Nucleus accumbens (tissue), 56 donors: ENCODE data around the gene KCNQ1.
A peak's percentile ranks its signal among the peaks of the same experiment; 100 is the strongest.

Experiments
- DNase-seq, 56 donors: peaks; one replicate each; lab custom pipeline; 2025; lab: John Stamatoyannopoulos, UW

KCNQ1 gene

GRCh38 chr11:2831781-2832532, 387.1 kb downstream of the KCNQ1 start:
- no peak for DNase-seq

GRCh38 chr11:2832533-2833020, 387.8 kb downstream of the KCNQ1 start:
- no peak for DNase-seq

DNA sequence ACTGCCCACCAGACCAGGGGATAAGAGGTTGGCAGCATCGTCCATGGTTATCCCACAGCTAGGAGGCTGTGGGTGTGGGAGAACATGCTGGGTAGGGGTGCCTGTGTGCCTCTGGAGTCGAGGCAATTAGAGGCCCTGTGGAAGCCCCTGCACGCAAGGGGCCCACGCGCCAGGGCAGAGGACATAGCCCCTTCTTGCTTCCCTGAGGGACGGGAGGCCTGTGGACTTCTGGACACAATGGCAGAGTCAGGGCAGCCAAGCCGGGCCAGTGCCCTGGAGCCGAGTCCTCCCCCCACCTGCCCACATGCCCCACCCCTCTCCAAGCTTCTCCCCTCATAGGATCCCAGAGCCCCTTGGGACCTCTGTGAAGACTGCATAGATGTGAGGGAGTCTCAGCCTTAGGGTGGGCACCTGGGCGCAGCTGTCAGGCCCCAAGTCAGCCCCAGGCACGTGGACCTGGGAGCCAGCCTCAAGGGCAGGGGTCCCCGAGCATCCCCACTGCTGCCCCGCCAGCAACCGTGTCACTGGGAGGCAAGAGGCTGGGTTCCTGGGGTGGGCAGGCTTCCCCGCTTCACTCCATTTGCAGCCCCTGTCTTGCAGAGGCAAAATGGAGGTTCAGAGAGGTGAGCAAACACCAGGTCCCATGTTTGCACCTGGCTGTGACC, 388.4 kb downstream of the KCNQ1 start:
- no peak for DNase-seq

GRCh38 chr11:2833716-2834502, 389.1 kb downstream of the KCNQ1 start:
- DNase-seq = no peak

DNA sequence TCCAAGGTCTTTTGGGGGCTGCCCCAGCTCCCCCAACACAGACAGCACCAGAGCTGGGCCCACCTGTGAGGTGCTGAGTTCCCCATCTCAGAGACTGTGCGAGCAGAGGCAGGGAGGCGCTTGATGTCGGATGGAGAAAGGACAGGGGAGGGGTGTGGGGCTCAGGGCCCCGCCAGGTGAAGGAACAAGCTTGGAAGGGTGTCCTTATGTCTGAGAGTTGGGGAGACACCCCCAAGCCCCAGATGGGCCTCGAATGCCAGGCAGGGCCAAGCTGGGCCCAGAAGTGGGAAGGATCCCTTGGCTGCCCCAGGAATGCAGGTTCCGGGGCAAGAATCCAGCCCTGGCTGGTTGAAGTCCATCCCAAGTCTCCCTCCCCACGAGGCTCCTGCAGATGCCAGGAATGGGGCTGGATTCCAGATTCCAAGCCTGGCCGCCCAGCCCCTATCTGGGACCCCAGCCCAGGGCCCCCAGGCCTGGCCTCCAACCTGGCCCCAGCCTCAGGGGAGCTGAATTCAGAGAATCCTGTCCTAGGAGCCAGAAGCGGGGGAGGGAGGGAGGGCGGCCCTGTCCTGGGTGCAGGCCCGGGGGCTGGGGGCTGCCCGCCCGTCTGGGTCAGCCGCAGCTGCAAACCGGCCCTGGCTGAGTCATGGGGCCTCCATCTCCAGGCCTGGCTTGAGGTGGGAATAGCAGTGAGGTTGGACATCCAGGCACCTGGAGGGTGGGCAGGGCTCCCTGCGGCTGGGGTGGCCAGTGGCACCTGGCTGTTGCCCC, 389.9 kb downstream of the KCNQ1 start:
- no peak for DNase-seq

DNA sequence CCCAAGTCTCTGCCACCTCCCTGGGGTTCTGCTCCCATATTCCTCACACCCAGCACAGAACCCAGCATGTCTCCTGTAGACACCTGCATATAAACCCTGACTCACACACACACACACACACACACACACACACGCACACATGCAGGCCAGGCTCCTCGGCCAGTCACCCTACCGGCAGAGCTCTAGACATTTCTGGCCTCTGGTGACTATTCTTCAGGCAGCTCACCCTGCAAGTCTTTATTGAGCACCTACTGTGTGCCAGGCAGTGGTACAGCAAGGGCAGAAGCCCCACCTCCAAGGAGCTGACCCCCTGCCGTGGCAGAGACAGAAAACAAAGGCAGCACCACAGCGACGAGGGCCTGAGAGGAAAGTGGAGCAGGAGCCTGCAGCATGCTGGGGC, 390.5 kb downstream of the KCNQ1 start:
- no peak for DNase-seq

DNA sequence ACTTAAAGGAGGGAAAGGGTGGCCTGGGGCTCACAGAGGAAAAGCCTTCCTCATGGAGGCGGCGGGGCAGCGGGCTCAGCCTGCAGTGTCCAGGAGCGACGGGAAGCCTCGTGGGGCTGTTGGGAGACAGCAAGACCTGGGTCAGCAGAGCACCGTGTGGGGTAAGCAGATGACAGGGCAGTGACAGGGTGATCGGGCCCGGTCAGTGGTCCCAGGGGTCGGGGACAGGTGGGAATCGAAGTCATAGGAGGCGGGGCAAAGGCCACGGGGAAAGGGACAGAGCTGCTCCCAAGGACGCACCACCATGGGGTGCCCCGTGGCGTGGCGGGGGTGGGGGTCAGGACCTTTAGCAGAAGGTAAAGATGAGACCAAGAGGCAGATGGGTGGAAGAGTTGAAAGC, 390.9 kb downstream of the KCNQ1 start:
- DNase-seq = no peak

DNA sequence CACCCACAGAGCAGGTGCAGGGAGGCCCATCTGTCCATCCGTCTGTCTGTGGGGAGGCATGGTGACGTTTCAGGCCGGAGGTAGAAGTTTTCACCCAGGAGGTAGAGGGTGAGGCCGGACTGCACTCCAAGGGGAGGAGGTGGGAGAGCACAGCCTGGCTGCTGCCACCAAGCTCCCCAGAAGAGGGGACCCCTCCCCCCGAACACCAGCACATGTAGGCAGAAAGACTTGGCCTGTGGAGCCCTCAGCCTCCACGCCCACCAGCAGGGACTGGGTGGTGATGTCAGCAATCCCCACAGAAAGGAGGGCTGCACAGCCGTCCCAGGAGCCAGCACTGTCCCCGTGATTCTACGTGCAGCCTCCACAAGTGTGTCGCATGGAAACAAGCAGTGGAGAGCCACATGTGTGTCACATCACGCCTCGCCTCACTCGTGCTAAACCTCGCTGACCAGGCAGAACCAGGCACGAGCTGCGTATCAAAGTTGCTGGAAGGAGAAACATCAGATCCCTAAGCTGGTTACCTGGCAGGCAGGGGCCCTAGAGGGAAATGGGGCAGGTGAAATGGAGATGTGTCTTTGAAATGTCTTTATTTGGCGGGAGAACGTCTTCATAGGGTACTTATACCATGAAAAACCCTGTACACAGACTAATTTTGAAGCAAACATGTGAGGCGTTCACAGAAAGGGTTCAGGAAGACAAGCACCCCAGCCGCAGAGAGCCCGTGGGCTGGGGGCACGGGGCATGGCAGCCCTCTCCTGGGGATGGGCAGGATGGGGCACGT, 391.7 kb downstream of the KCNQ1 start:
- no peak for DNase-seq

DNA sequence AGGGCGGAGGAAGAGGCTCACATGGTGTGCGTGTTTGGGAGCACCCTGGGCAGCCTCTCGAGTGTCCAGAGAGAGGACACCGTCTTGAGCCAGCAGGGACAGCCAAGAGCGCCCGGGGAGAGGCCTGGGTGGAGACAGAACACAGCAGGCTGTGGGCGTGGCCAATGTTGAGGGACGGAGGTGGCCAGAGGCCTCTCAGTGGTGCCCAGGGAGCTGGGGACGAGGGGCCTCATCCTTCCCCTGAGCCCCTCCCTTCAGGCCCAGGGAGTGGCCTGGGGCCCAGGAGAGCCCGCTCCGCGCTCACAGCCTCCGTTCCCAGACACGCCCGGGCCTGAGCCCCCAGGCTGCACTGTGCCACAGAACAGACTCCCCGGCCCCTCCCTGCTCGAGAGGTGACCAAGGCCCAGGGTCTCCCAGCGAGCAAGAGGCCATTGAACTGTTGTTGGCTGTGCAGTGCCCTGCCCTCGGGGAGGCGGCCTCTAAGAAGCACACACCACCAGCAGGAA, 392.3 kb downstream of the KCNQ1 start:
- peak in 1 of 56 donors; percentile 32 for DNase-seq

GRCh38 chr11:2837651-2838050, 392.8 kb downstream of the KCNQ1 start:
- DNase-seq = no peak

DNA sequence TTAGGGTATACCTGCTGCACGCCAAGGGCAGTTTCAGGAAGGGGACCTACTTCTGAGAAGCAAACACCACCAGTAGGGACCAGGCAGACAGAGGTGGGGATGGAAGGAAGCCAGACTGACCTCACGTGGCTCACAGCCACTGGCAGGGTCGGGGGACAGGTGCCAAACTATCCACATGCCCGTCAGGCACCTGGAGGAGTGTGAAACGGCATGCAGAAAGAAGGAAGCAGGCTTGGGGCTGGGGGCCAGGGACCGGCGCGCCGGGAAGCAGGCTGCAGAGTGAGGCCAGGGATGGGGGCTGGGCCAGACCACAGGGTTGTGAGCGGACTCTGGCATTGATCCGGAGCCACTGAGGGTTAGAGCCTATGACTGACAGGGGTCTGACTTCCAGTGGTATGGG, 393.3 kb downstream of the KCNQ1 start:
- no peak for DNase-seq

- no peak for DNase-seq
Measured at GRCh38 chr11:2838676-2839294, 394.0 kb downstream of the KCNQ1 start.

GRCh38 chr11:2839395-2839943, 394.7 kb downstream of the KCNQ1 start:
- no peak for DNase-seq

- no peak for DNase-seq
Measured at GRCh38 chr11:2841411-2842190, 396.8 kb downstream of the KCNQ1 start.

DNA sequence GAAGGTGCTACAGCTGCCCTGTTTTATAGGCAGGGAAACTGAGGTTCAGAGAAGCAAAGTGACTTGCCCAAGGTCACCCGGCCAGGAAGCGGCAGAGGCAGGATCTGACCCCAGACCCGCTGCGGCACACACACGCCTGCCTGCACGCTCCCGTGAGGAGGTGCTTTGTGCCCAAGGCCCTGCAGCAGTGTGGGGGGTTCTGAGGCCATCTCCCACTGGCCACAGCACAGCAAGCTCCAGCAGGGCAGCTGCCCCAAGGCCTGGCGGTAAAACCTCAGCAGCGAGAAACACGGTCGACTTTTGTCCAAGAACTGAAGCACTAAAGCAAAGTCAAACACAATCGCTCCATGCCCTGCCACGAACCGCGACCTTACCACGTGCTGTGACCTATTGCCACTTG, 398.1 kb downstream of the KCNQ1 start:
- DNase-seq = no peak

- no peak for DNase-seq
Measured at GRCh38 chr11:2843551-2843950, 398.7 kb downstream of the KCNQ1 start.

DNA sequence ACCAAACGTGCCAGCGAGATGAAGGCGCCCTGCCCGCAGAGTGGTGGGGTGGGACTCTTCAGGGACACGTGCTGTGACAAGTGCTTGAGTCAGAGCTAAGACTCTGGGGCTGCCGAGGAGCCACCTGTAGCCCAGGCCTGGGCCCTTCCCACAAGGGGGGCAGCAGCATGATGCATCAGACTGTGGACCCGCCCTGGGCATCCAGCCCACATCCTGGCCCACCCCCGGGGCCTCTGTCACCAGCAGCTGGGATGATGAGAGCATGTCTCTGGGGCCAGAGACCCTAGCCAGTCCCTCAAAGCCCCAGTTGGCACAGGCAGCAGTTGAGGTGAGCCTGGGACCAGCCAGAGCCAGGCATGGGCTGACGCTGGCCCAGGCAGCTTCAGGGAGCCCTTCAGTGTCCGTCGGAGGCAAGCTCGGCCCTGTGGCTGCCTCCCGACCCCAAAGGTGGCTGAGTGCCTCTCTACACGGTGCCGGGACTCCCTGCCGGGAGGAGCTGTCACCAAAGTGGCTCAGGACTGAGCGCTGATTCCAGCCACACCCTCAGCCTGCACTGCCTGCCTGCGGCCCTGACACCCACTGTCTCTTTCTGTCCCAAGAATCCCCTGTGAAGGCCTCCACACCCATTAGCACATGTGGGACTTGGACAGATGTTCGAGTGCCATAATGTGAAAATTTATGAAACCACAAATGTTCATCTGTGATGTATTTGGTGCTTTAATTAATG, 399.5 kb downstream of the KCNQ1 start:
- DNase-seq = no peak
